GM18907 (cell line): ENCODE results near the gene ARMC9.
"Not testable (repeated sequence)": the region's sequence is repeated elsewhere in the genome, so short reads cannot be mapped to it uniquely, and the experiment has no call there.

ENCODE experiments used
- ATAC-seq: cut with Tn5 transposase; IDR thresholded peaks from one replicate; pipeline ENCODE4 v1.9.1; 2021; ENCODE audit warnings: mild to moderate bottlenecking, moderate library complexity; ENCODE audit not compliant: unreplicated experiment

The ARMC9 gene

DNA sequence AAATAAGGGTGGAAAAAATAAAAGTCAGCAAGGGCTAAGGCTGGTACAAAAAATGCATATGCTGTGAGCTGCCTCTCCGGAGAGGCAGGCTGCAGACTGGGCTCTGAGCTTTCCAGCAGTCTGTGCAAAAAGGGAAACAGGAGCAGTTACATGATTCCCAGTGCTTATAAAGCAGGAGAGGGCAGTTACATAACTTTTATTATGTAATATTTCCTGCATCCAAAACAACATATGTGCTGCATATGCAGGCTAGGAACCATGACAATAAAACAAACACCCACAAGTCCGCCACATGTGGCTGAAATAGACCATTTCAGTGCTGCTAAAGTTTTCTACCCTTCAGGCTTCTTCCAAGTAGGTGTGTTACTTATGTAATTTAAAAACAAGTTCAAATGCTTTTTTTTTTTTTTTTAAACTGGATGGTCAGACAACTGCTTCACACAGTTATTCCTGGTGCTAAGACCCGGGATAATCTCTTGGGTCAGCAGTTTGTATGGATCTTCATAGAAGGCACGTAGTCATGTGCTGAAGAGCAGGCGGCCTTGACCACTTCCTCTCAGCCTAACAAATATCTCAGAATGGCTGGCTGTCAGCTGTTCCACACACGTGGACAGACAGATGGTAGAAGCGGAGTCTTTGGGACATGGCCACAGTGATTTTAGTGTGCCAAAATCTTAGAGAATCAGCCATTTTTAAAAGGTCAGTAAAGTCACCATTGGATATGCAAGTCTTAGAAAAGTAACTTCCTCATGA, 43.5 kb downstream of the ARMC9 start:
- no peak for ATAC-seq

DNA sequence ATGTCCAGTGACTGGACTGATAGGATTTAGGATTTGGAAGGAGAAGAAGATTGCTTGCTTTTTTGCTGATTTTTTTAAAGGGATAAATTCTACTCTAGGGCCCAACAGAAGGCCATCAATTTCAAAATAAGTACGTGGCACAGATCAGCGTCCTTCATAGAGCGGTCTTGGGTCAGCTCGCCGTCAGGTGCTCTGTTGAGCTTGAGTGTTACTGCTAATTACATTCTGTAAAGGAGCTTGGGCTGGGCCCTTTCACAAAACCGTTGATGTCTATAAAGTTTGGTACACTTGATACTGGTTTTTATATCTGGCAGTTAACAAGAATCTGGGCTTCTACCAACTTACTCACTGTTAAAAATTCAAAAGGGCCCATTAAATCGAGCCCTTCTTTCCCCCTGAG, 45.4 kb downstream of the ARMC9 start:
- ATAC-seq: no peak

DNA sequence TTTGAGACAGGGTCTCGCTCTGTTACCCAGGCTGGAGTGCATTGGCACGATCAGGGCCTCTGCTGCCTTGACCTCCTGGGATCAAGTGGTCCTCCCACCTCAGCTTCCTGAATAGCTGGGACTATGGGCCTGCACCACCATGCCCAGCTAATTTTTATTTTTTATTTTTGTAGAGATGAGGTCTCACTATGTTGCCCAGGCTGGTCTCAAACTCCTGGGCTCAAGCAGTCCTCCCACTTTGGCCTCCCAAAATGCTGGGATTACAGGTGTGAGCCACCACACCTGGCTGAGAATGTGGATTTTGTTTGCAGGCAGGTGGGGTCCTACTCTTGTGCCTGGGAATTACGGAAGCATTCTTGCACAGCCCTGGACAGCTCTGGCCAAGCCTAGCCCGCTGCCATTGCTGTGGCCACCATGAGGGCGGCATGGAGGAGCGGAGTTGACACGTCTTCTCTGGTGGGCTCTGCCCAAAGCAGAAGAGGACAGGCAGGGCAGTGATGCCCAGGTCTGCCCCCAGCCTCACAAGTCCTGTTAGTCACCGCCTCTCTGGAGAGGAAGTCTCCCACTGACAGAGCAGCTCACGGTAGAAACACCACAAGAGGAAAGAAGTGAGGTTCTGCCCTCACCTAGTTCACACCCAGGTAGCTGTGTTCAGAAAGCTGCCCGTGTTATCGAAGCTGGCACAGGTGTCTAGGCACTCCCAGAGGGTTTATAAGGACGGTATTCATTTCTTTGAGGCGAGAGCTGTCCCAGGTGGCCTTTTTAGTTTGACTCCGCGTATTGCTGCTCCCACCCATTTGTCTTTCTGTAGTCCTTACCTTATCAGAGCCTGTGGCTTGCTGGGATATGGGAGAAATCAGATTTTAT, 46.2 kb downstream of the ARMC9 start:
- ATAC-seq: no peak

DNA sequence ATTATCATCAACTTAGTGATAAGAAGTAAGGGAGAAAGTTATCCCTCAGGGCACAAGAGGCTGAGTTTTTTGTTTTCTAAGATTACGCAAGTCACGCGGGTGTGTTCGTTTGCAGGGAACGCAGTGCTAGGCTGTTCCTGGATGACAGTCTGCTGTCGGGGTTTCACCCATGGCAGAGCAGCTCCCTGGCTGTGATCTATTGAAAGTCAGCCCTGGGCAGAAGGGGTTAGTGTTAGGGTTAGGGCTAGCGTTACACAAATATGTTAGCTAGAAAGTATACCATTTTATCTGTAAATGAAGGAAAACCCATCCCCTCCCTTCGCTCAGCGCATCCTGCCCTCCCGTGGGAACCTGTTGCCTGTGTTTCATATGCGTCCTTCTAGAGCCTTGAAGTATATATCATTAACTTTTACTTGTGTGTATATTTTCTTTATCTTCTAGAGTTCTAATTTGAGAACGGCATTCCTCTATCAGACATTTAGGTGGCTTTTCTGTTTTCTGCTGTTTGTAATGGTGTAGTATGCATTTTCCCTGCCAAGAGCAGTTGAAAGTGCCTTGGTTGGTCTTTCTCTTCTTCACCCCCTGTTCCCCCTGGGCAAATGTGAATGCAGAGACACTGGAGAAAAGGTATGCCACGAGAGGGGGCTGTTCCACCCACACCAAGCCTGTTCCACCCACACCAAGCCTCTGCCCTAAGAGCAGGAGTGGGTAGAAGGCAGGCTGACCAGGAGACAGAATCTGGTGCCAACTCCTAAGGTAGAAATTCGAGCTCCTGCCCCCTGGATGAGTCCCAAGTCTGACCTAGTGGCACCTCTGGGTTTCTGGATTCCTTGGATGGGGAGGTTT, 47.0 kb downstream of the ARMC9 start:
- ATAC-seq: no peak

DNA sequence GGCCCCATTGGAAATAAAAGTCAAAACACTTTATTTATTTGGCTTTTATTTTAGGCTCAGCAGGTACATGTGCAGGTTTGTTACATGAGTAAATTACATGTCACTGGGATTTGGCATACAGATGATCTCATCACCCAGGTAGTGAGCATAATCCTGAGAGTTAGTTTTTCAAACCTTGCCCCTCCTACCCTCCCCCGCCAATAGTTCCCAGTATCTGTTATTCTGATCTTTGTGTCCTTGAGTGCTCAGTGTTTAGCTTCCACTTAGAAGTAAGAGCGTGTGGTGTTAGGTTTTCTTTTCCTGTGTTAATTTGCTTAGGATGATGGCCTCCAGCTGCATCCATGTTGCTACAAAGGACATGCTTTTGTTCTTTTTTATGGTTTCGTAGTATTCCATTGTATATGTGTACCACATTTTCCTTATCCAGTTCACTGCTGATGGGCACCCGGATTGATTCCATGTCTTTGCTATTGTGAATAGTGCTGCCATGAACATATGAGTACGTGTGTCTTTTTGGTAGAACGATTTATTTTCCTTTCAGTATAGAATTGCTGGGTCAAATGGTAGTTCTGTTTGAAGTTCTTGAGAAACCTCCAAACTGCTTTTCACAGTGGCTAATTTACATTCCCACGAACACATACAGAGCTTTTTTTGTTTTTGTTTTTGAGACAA, 47.9 kb downstream of the ARMC9 start:
- ATAC-seq: no peak

DNA sequence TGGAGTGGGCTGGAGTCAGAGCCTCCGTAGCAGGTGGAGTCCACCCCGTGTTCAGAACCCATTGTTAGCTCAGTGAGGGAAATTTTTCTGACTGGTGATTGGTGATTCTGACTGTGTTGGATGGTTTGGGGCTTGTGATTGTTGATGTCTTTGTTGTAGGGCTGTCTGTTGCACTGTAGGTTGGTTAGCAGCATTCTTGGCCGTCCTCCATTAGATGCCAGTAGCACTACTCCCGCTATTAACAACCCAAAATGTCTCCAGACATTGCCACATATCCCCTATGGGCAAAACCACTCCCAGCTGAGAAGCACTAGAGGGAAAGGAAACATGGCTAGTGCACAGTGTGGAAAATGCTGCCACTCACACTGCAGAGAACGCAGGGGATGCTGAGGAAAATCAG, 51.7 kb downstream of the ARMC9 start:
- no peak for ATAC-seq

DNA sequence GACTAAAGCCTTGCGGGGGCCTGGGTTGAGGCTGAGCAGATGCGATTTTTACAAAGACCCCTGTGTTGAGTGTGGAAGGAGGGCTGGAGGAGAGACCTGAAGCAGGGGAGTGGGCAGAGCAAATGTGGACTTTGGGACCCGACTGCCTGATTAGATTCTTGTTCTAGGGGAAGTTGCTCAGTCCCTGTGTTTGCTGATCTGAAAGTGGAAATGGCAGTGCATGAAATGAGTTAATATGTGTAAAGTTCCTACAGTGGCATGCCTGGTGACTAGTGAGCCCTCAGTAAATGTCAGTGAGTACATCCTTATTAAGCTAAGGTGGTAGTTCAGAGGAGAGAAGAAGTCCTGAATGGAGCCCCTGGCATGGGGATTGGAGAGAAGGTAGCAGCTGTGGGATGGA, 52.3 kb downstream of the ARMC9 start:
- ATAC-seq: no peak

DNA sequence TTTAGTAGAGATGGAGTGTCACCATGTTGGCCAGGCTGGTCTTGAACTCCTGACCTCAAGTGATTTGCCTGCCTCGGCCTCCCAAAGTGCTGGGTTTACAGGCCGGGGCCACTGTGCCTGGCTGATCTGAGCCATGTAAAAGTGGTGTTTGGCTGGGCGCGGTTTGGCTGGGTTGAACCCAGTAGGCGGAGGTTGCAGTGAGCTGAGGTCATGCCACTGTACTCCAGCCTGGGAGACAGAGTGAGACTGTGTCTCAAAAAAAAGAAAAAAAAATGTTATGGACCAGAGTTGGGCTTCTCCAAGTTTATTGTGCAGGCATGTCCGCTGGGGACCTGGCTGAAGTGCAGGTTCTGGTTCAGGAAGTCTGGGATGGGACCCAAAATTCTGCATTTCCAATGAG, 54.9 kb downstream of the ARMC9 start:
- not testable (repeated sequence) for ATAC-seq

DNA sequence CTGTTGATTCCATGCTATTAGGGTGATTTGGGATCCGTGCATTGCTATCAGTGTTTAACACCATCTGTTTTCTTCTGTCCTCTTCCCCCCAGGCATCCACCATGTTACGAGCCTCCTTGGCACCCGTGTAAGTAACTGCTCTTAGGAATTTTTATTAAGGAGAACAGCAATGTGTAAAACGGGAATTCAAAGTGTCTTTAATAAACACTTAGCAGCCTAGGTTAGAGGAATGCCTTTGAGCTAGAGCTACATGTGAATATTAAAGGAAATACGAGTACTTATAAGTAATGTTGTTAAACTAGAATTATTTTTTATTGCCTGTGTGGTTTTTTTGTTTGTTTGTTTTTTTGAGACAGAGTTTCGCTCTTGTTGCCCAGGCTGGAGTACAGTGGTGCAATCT, 58.1 kb downstream of the ARMC9 start:
- ATAC-seq: no peak

DNA sequence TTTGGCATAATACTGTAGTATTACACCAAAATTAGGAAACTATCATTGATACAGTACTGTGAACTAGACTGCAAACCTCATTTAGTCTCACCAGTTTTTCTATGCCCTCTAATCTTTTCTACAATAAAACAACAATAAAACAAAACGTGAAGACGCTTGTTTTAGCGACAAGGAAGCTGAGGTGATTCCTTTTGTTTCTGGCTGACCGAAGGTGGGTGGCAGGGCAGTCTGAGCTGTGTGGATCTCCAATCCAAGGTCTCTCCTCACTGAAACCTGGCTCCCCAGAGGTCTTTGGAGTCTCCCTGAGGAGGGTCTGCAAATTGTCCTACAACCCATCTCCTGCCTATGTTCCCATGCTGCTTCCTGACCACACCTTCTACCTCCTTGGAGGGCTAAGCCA, 59.3 kb downstream of the ARMC9 start:
- no peak for ATAC-seq

DNA sequence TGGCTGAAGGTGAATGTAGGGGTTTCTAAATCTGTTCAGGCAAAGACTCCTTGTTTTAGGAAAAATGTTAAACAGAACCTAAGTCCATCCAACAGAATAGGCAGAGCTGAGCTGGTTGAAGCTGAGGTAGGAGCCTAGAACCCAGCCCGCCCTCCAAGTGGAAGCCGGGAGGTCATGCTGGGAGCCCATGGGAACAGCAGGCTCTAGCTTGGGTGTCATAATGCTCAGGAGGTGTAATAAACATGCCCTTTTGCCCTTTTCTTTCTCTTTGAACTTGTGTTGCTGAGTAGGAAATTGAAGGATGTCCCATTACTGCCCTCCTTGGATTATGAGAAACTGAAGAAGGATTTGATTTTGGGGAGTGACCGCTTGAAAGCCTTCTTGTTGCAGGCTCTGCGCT, 60.3 kb downstream of the ARMC9 start:
- ATAC-seq: no peak

DNA sequence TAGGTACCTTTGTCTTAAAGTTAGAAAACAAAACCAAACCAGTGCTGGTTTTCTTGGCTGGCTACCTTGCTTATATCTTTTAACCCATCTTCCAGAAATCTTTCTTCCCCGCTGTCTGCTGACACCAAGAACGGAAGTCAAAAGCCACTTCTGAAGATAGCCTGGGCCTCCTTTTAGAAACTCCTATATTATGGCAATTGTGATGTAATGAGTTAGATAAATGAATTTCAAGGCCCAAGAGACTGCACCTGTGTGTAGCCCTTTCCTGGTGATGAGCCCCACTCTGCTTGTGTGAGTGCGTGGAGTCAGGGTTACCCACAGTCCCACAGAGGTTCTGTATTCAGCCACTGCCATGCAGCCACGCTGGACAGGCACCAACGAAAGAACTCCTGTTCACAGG, 60.7 kb downstream of the ARMC9 start:
- ATAC-seq: no peak

DNA sequence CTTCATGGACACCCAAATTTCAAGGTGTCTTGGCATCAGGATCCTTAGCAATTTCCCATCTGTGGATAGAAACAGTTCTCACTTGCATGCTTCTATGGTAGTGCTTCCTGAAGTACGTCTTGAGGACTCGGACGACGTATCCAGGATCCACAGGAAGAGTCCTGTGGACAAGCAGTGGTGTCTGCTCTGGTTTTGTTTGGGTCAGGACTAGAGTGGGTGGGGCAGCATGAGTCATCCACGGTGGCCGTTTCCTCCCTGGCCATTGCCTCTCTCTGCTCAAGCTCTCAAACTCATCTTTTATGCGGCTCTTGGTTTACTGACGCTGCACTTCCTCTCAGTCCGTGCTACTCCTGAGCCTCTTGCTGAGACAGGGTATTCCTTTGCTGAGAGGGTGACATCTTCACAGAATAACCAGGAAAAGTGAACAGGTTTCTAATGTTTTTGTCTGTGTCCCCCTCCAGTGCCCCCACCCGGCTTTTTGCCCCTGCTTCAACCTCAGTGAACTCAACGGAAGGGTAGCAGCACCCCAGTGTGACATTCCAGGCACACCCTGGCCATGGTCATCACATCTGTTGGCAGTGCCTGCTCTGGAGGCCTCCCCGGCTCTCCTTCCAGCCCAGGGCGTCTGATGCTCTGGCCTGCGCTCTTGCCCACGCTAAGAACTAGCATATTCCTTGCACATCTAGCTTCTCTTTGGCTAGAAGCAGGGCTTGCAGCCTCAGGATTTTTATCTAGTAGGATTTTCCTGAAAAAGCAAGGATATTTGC, 62.2 kb downstream of the ARMC9 start:
- ATAC-seq: no peak

DNA sequence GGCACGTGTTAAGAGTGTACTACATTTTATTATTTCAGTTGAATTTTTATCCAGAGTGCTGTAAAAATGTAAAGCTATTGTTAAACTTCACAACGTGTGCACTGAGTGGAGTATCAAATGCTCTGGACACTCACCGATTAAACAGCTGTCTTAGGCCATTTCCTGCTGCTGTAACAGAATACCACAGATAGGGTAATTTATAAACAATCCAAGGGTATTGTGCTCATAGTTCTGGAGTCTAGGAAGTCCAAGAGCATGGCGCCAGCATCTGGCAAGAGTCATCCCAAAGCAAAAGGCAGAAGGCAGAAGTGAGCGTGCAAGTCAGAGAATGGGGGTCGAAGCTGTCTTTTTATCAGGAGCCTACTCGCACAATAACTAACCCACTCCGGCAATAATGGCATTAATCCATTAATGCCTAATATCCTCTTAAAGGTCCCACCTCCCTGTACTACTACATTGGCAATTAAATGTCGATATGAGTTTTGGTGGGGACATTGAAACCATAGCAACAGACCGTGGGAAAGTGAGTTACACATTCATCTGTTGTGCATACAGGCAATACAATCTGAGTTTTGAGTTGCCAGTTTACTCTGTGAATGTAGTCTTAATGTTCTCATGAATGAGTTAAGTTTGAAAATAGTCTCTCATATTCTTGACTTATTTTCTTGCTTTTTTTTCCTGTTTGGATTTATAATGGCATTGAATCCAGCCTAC, 64.8 kb downstream of the ARMC9 start:
- no peak for ATAC-seq

DNA sequence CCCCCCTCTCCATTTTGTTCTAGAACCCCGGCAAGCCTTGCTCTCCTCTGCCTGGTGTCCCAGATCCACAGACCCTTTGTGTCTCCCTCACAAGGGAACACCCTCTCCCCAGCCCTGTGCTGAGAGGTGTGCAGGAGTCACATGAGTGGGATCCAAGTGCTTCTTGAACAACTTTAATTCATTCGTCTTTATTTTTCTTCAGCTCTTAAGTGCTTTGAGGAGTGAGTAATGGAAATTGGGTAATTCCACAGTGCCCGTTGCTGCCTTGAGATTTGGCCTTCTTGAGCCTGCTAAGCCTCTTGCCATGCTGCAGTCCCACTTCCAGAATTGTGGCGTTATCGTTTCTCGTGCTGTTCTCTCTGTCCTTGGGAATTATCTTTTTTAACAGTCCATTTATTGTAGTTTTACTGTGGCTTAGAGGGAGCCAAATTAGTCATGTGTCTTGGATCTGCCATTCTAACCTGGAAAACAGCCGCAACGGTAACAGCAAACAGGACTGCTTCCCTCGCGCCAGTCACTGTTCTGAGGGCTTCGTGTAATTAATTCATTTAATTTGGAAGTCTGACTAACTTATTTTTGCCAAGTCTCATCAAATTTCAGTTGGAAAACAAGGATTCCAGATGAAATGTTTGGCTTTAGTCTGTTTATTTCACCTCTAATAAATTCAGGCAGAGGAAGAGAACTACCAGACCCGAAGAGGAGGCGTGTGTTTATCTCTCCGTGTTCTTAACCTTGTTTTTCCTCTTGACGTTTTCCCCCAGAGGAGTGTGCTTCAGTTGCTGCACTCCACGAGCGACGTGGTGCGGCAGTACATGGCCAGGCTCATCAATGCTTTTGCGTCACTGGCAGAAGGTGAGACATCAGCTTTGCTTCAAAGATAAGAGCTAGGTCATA, 72.0 kb downstream of the ARMC9 start:
- ATAC-seq: no peak

DNA sequence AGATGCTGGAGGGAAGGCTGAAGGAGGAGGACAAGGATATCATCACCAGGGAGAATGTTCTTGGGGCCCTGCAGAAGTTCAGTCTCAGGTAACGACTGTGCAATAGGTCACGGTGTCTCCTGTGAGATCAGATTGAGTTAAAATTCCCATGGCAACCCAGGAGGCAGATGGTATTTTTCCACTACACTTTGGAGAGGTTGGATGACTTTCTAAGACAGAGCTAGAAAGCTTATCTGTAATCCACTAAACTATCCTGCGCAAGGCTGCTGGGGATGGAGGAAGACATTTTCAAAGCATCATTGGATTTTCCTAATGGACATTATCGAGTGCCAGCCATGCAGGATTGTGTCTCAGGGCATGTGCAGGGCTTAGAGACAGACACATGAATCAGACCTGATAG, 74.6 kb downstream of the ARMC9 start:
- ATAC-seq: no peak

DNA sequence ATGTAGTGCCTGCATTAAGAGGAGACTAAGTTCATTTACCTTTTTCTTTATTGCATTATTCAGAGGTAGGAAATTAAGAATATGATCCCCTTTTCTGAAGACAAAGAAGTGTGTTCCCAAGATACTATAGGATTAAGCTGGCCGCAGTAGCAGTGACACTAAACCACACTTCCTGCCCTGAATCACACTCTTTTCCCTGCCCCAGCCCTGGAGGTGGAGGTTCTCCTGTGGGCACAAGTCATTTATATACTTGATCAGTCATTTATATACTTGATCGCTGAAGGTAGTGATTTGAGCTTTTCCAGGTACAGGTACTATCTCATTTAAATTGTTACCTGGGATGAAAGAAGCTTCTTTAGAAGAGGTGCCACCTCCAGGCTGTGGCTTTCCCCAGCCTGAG, 78.6 kb downstream of the ARMC9 start:
- ATAC-seq: no peak

DNA sequence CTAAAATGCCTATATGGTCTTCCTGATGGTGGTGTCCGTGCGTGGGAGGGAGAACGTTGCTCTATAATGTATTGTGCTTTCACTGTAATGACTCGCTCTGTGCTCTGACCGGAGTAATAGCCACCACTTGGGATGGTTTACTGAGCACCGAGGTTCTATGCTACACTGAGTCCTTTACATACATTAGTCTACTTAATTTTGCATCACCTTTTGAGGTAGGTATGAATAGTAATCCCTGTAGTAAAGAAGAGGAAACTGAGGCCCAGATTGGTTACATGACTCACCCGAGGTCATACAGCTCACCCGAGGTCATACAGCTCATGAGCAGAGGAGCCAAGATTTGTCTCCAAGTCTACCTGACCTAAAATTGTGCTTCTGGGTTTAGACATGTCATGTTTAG, 79.5 kb downstream of the ARMC9 start:
- no peak for ATAC-seq

DNA sequence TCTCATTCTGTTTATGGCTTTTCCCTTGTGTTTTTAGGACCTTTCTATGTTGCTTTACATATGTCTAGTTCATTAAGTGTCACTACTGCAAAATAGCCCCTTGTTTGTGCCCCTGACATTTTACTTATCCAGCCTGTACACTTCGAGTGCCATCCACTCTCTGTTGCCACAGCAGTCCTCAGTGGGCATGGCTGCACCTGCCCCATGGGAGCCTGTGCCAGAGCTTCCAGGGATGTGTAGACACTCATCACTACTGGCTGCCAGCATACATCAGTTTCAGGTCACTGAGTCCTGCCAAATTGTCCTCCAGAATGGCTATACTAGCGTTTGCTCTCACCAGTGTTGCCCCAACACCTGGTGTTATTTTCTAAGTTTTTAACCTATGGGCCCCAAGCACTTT, 80.4 kb downstream of the ARMC9 start:
- no peak for ATAC-seq
